Measurements from ENCODE around the gene MAST4. TPM values are rescaled to one million over a fixed set of nuclear protein-coding genes. Genes with fewer than 3 reads are reported as not detected.

Gene MAST4
- total RNA-seq, 4 donors from 2014 or later = 16.2 to 32.8 (median 25.0) TPM

DNA sequence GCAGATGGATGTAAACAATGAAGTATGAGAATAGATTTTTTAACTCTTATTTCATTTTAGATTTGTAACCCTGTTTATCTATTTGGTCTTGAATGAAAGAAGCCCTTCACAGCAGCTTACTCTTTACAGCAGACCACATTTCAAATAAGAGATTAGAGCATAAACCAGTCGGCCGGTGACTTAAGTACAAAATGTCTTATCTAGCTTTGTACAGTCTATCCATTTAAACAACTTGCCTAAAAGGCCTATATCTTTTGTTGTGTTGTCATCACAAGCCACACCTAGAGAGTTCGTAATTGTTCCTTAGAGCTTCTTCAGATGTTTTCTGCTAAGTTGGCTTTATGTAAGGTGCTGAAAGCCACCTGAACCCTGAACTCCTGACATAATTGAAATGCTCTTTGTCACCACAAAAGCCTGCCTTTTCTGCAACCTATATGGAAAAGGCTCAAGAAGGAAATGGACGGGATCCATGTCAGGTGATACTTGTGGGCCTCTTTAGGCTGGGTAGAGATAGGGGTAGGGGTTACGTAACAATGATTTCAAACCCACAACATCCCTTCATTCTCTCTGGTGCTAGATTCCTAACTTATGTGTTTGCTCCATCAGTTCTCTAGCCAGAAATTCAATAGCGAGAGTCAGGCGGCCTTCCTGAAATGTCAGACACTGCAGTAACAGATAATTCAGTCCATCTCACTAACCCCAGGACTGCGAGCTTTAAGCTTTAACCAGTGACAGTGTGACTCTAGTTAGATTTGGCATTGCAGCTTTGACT lies 437.9 kb downstream of the MAST4 start:
- ATAC-seq = no peak
- TF ChIP-seq POLR2A (IDR thresholded peaks at IDR 0.05) (no peak), POLR2AphosphoS5 (IDR thresholded peaks at IDR 0.05) (no peak), EP300 (IDR thresholded peaks at IDR 0.05) (no peak)
- TF ChIP-seq, protein P1, sequence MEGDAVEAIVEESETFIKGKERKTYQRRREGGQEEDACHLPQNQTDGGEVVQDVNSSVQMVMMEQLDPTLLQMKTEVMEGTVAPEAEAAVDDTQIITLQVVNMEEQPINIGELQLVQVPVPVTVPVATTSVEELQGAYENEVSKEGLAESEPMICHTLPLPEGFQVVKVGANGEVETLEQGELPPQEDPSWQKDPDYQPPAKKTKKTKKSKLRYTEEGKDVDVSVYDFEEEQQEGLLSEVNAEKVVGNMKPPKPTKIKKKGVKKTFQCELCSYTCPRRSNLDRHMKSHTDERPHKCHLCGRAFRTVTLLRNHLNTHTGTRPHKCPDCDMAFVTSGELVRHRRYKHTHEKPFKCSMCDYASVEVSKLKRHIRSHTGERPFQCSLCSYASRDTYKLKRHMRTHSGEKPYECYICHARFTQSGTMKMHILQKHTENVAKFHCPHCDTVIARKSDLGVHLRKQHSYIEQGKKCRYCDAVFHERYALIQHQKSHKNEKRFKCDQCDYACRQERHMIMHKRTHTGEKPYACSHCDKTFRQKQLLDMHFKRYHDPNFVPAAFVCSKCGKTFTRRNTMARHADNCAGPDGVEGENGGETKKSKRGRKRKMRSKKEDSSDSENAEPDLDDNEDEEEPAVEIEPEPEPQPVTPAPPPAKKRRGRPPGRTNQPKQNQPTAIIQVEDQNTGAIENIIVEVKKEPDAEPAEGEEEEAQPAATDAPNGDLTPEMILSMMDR (IDR thresholded peaks at IDR 0.05) = no peak
- Histone ChIP-seq H3K27ac (peak overlapping the region; percentile 14 to 57 (median 44)), H3K4me1 (peaks cover 18 to 79% (median 24%) of the 10 kb centered on the region in 3 donors), H3K27me3 (no peaks in the 10 kb centered on the region), H3K4me3 (no peak overlapping the region), H3K36me3 (no peaks in the 10 kb centered on the region), H3K9me3 (no peaks in the 10 kb centered on the region)
- 68% methylated on average over 5 to 8 of the region's 8 CpGs for WGBS, 2 donors (ENCODE audit: low coverage in 1 of 2)

DNA sequence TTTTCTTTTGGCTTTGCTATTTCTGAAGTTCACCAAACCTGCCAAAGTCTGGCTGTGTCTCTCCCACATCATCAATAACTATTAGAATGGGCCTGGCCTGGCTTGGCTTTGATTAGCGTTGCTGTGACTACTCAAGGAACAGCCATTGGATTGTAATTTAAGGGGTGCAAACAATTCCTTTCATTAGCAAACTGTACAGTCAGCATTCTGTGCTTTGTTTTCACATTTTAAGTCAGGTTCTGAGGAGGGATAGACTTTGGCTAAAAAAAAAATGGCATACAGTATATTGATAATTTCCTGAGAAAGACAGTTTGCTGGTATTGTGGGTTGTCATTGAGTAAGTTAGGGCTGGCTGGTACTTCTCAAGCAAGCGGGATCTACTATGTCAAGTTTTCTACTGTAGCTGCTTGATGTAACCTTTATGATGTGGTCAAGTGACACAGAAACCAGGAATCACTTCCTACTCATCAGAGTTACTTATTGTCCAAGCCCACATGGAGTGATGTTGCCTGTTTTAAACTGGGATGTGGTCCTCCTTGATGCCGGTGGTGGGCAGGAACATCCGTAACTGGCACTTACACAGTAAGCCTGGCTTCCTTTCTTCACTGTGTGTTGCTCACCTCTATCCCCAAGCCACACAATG lies 439.0 kb downstream of the MAST4 start:
- 89 to 100% methylated on average over 2 to 3 of the region's 4 CpGs for WGBS, 2 donors (ENCODE audit: low coverage in 1 of 2)
- H3K36me3 ChIP-seq = no peaks in the 10 kb centered on the region
- peaks cover 18 to 81% (median 24%) of the 10 kb centered on the region in 3 donors for H3K4me1 ChIP-seq
- no peak overlapping the region for H3K4me3 ChIP-seq
- H3K27ac ChIP-seq = peak overlapping the region in 1 of 4 donors; percentile 48
- H3K9me3 ChIP-seq = no peaks in the 10 kb centered on the region
- H3K27me3 ChIP-seq = no peaks in the 10 kb centered on the region
- no peak for ATAC-seq
- TF ChIP-seq POLR2AphosphoS5 (IDR thresholded peaks at IDR 0.05) (no peak), EP300 (IDR thresholded peaks at IDR 0.05) (no peak), POLR2A (IDR thresholded peaks at IDR 0.05) (no peak)
- TF ChIP-seq, protein P1 (IDR thresholded peaks at IDR 0.05) = no peak

DNA sequence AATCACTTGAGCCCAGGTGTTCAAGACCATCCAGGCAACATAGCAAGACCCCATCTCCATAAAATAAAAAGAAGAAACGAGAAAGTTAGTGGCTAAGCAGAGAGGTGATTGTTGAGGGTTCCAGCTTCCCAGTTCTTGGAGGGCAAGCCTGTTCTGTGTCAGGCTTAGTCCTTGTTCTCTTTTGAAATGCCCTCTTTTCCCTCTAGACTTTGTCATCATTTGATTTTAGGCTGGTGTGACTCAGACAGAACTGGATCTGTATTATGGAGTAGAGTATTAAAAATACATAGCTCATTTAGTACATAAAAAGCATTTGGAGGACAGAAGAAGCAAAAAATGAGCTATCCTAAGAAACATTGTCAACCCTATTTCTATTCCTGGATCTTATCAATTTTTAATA lies 441.0 kb downstream of the MAST4 start:
- Histone ChIP-seq H3K27me3 (no peaks in the 10 kb centered on the region), H3K36me3 (no peaks in the 10 kb centered on the region), H3K4me1 (peaks cover 4 to 66% (median 11%) of the 10 kb centered on the region in 3 donors), H3K9me3 (no peaks in the 10 kb centered on the region), H3K27ac (peak overlapping the region in 1 of 4 donors; percentile 23), H3K4me3 (no peak overlapping the region)
- TF ChIP-seq, protein P1 (IDR thresholded peaks at IDR 0.05) = no peak
- WGBS, 2 donors (ENCODE audit: low coverage in 1 of 2) = 62 to 67% methylated on average over 1 of the region's 1 CpG
- ATAC-seq = no peak

DNA sequence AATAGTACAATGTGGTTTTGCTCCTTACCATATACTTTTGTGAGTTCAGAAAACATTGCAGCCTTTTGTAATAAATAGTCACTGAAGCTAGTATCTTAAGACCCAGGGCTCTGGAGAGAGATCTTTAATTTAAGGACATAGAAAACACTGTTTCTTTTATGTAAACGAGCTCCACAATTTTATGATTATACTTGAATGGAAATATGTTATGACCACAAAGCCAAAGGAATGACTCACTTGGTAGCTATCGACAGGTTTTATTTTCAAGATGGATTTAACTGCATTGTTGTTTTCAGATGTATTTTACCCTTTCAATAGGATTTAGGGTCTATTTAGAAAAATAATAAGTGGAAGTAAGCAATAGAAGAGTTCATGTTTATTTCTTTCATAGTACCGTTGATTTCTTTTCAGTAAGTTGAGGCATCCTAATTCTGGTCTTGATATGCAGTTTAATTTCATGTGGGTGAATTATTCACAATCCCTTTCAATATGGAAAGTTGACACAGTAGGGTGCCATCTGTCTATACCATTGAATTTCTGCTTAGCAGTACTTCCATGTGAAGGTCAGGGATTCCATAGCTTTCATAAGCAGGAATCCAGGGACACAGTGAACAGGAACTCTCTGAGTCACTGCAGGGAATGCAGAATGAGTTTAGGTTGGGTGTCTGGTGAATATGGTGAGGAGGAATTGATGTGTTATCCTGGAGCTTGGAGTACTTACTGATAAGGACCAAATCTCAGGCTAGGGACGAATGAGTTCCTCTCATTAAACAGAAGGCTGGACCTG lies 442.8 kb downstream of the MAST4 start:
- TF ChIP-seq, protein P1 (IDR thresholded peaks at IDR 0.05) = no peak
- peak; percentile 43 for TF ChIP-seq POLR2AphosphoS5 (IDR thresholded peaks at IDR 0.05)
- no peak overlapping the region for H3K4me3 ChIP-seq
- 66 to 70% methylated on average over 4 of the region's 4 CpGs for WGBS, 2 donors (ENCODE audit: low coverage in 1 of 2)
- peak overlapping the region in 3 of 4 donors; percentile 24 to 45 (median 29) for H3K27ac ChIP-seq
- H3K9me3 ChIP-seq = no peaks in the 10 kb centered on the region
- no peaks in the 10 kb centered on the region for H3K27me3 ChIP-seq
- ATAC-seq = no peak
- H3K36me3 ChIP-seq = no peaks in the 10 kb centered on the region
- peaks cover 0 to 62% (median 5%) of the 10 kb centered on the region in 3 donors for H3K4me1 ChIP-seq

Data from gastroesophageal sphincter (tissue), 4 donors.